ENCODE results near the gene RGL1.

The RGL1 gene

GRCh38 chr1:183934314-183934713 lies 129.4 kb downstream of the RGL1 start:
- 91 to 93% methylated on average over 5 to 6 of the region's 6 CpGs for WGBS, 2 experiments (ENCODE audit: insufficient coverage in 2 of 2)
- H3K36me3 ChIP-seq (ENCODE audit: control insufficient read depth, insufficient read depth, low read length), result peaks cover 7% of the 10 kb centered on the region

DNA sequence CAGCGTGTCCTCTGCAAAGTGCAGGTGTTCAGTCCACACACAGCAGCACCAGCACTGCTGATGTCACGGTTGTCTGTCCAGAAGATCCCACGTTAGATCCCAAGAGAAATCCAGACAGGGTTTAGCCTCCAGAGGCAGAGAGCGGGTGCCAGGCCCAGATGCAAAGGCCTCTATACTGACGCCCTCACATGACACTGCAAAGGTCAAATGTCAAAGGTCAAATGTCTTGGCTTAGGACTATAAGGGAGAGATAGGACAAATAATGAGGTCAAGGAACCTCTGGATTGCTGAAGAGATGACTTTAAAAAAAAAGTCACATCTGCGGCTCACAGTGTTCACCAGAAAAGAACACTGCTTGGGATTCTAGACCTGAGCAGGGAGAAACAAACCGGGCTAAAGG lies 131.1 kb downstream of the RGL1 start:
- Histone ChIP-seq H3K4me3 (ENCODE audit: extremely low read depth, insufficient read depth, low read length, poor library complexity, severe bottlenecking) (no peak overlapping the region), H3K36me3 (ENCODE audit: control insufficient read depth, insufficient read depth, low read length) (no peaks in the 10 kb centered on the region), H3K4me1 (ENCODE audit: control insufficient read depth, insufficient read depth, low read length, poor library complexity, severe bottlenecking) (no peaks in the 10 kb centered on the region), H3K27ac (ENCODE audit: low read depth, low read length, severe bottlenecking) (no peak overlapping the region), H3K9me3 (ENCODE audit: control insufficient read depth, low read length) (no peaks in the 10 kb centered on the region)
- 91 to 95% methylated on average over 6 of the region's 7 CpGs for WGBS, 2 experiments (ENCODE audit: insufficient coverage in 2 of 2)

More at GRCh38 chr1:183934314-183934713, 129.4 kb downstream of the RGL1 start:
- Histone ChIP-seq H3K27ac (ENCODE audit: low read depth, low read length, severe bottlenecking) (no peak overlapping the region), H3K4me3 (ENCODE audit: extremely low read depth, insufficient read depth, low read length, poor library complexity, severe bottlenecking) (no peak overlapping the region), H3K4me1 (ENCODE audit: control insufficient read depth, insufficient read depth, low read length, poor library complexity, severe bottlenecking) (no peaks in the 10 kb centered on the region), H3K9me3 (ENCODE audit: control insufficient read depth, low read length) (no peaks in the 10 kb centered on the region)

GRCh38 chr1:183936791-183937190 lies 131.9 kb downstream of the RGL1 start:
- H3K27ac ChIP-seq (ENCODE audit: low read depth, low read length, severe bottlenecking), result no peak overlapping the region
- no peak overlapping the region for H3K4me3 ChIP-seq (ENCODE audit: extremely low read depth, insufficient read depth, low read length, poor library complexity, severe bottlenecking)
- 92 to 100% methylated on average over 2 to 5 of the region's 7 CpGs for WGBS, 2 experiments (ENCODE audit: insufficient coverage in 2 of 2)
- H3K36me3 ChIP-seq (ENCODE audit: control insufficient read depth, insufficient read depth, low read length), result no peaks in the 10 kb centered on the region
- H3K4me1 ChIP-seq (ENCODE audit: control insufficient read depth, insufficient read depth, low read length, poor library complexity, severe bottlenecking), result no peaks in the 10 kb centered on the region
- no peaks in the 10 kb centered on the region for H3K9me3 ChIP-seq (ENCODE audit: control insufficient read depth, low read length)

DNA sequence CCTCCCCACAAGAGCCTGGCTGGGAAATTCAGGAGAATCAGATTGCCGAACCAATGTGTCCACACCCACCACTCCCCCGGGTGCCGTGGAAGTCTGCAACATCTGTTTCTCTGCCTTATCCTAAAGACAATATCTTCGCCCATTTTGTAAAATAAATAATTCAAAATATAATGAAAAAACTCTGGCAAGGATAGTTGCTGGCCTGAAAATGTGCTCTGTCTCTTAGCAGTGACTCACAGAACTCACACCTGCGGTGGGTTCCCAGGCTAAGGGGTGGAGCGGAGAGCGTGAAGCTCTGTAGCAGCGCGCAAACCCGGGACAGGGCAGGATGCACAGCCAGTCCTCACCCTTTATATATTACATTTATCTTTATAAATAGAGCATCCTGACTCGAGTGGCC lies 132.7 kb downstream of the RGL1 start:
- no peaks in the 10 kb centered on the region for H3K9me3 ChIP-seq (ENCODE audit: control insufficient read depth, low read length)
- H3K4me1 ChIP-seq (ENCODE audit: control insufficient read depth, insufficient read depth, low read length, poor library complexity, severe bottlenecking), result no peaks in the 10 kb centered on the region
- H3K4me3 ChIP-seq (ENCODE audit: extremely low read depth, insufficient read depth, low read length, poor library complexity, severe bottlenecking), result no peak overlapping the region
- no peak overlapping the region for H3K27ac ChIP-seq (ENCODE audit: low read depth, low read length, severe bottlenecking)
- 89 to 100% methylated on average over 2 to 3 of the region's 11 CpGs for WGBS, 2 experiments (ENCODE audit: insufficient coverage in 2 of 2)
- no peaks in the 10 kb centered on the region for H3K36me3 ChIP-seq (ENCODE audit: control insufficient read depth, insufficient read depth, low read length)

DNA sequence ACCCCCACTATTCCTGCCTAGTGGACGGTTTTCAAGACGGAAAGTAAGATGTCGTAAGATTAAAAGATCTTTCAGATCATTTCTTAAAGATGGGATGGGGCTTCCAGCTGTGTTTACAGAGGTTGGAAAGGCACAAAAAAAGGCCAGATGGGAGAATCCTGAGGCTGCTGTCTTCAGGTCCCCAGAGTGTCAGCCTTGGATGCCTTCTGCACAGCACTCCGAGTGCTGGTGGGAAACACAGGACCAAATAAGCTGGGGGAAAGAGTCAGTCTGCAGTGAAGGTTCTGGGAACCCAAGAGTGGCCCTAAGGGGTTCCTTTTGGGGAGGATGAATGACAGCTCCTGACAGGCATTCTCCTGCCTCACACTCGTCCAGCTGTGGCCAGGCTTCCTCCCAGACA lies 136.1 kb downstream of the RGL1 start:
- Histone ChIP-seq H3K27ac (ENCODE audit: low read depth, low read length, severe bottlenecking) (no peak overlapping the region), H3K36me3 (ENCODE audit: control insufficient read depth, insufficient read depth, low read length) (no peaks in the 10 kb centered on the region), H3K4me1 (ENCODE audit: control insufficient read depth, insufficient read depth, low read length, poor library complexity, severe bottlenecking) (peaks cover 14% of the 10 kb centered on the region), H3K9me3 (ENCODE audit: control insufficient read depth, low read length) (no peaks in the 10 kb centered on the region), H3K4me3 (ENCODE audit: extremely low read depth, insufficient read depth, low read length, poor library complexity, severe bottlenecking) (no peak overlapping the region)
- 83 to 100% methylated on average over 2 to 3 of the region's 5 CpGs for WGBS, 2 experiments (ENCODE audit: insufficient coverage in 2 of 2)

GRCh38 chr1:183942933-183943693 lies 138.2 kb downstream of the RGL1 start:
- H3K36me3 ChIP-seq (ENCODE audit: control insufficient read depth, insufficient read depth, low read length), result no peaks in the 10 kb centered on the region
- 51 to 67% methylated on average over 4 to 5 of the region's 5 CpGs for WGBS, 2 experiments (ENCODE audit: insufficient coverage in 2 of 2)
- H3K9me3 ChIP-seq (ENCODE audit: control insufficient read depth, low read length), result no peaks in the 10 kb centered on the region
- H3K27ac ChIP-seq (ENCODE audit: low read depth, low read length, severe bottlenecking), result peak overlapping the region; percentile 19
- H3K4me3 ChIP-seq (ENCODE audit: extremely low read depth, insufficient read depth, low read length, poor library complexity, severe bottlenecking), result no peak overlapping the region
- peaks cover 14% of the 10 kb centered on the region for H3K4me1 ChIP-seq (ENCODE audit: control insufficient read depth, insufficient read depth, low read length, poor library complexity, severe bottlenecking)

DNA sequence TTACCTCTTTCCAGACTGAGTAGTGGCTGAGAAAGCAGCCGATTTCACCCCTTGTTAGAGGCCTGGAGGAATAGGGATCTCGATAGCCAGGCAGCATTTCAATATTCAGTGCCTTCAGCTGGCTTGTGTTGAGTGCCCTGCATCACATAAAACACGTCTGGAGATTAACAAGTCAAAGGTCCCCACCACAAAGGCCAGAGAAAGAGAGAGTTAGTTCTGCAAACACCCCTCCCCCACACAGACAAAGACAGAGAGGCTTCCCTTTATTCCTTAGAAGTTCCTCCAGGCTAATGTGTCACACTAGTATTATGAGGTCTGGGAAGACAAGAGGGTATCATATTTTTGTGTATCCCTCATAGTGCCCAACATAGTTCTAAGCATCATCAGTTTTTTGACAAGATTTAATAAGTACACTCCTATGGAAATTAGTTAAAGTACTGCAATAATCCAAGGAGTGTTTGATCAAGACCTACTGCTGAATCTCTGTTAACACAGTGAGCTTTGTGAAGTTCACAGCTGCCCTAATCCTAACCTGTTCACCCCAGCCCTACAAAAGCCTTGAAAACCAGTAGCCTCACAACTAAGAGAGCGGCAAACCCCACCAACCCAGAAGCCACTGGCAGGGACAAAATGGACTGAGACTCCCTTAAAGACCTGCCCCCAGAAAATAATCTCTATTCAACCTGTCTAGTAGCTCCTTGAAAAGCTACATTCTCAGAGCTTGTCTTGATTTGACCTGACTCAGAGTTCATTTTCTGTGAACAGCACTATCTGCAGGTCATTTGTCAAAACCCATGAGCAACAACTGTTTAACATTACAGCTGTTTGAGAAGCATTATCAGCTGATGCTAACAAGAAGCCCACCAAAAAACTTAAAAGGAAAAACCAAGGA lies 140.8 kb downstream of the RGL1 start:
- H3K36me3 ChIP-seq (ENCODE audit: control insufficient read depth, insufficient read depth, low read length), result no peaks in the 10 kb centered on the region
- H3K27ac ChIP-seq (ENCODE audit: low read depth, low read length, severe bottlenecking), result peak overlapping the region; percentile 68
- no peaks in the 10 kb centered on the region for H3K9me3 ChIP-seq (ENCODE audit: control insufficient read depth, low read length)
- no peak overlapping the region for H3K4me3 ChIP-seq (ENCODE audit: extremely low read depth, insufficient read depth, low read length, poor library complexity, severe bottlenecking)
- WGBS, 2 experiments (ENCODE audit: insufficient coverage in 2 of 2), result 10 to 46% methylated on average over 2 of the region's 4 CpGs
- H3K4me1 ChIP-seq (ENCODE audit: control insufficient read depth, insufficient read depth, low read length, poor library complexity, severe bottlenecking), result peaks cover 14% of the 10 kb centered on the region

DNA sequence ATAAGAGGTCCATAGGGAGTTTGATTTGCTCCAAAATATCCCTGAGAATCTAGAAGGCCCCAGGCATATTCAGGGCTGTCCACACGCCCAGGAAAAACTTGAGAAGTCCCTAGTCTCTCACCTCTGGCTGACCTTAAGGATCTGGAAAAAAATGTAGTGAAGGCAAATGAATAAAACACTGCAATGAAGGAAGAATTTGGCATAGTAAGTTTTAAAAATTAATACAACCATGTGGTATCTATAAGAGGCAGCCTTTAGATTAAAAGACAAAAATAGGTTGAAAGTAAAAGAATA lies 141.3 kb downstream of the RGL1 start:
- no peak overlapping the region for H3K4me3 ChIP-seq (ENCODE audit: extremely low read depth, insufficient read depth, low read length, poor library complexity, severe bottlenecking)
- no peaks in the 10 kb centered on the region for H3K36me3 ChIP-seq (ENCODE audit: control insufficient read depth, insufficient read depth, low read length)
- 83% methylated on average over 1 of the region's 1 CpG; no CpG with 5 or more reads in 1 of the 2 experiments for WGBS, 2 experiments (ENCODE audit: insufficient coverage in 2 of 2)
- H3K9me3 ChIP-seq (ENCODE audit: control insufficient read depth, low read length), result no peaks in the 10 kb centered on the region
- H3K27ac ChIP-seq (ENCODE audit: low read depth, low read length, severe bottlenecking), result peak overlapping the region; percentile 68
- peaks cover 14% of the 10 kb centered on the region for H3K4me1 ChIP-seq (ENCODE audit: control insufficient read depth, insufficient read depth, low read length, poor library complexity, severe bottlenecking)

GRCh38 chr1:183947988-183948387 lies 143.1 kb downstream of the RGL1 start:
- H3K4me3 ChIP-seq (ENCODE audit: extremely low read depth, insufficient read depth, low read length, poor library complexity, severe bottlenecking), result no peak overlapping the region
- no peaks in the 10 kb centered on the region for H3K36me3 ChIP-seq (ENCODE audit: control insufficient read depth, insufficient read depth, low read length)
- H3K9me3 ChIP-seq (ENCODE audit: control insufficient read depth, low read length), result no peaks in the 10 kb centered on the region
- H3K27ac ChIP-seq (ENCODE audit: low read depth, low read length, severe bottlenecking), result no peak overlapping the region
- no CpG with 5 or more reads among the region's 1 CpG for WGBS, 2 experiments (ENCODE audit: insufficient coverage in 2 of 2)
- peaks cover 12% of the 10 kb centered on the region for H3K4me1 ChIP-seq (ENCODE audit: control insufficient read depth, insufficient read depth, low read length, poor library complexity, severe bottlenecking)

- no CpG with 5 or more reads among the region's 1 CpG for WGBS, 2 experiments (ENCODE audit: insufficient coverage in 2 of 2)
These were observed 147.2 kb downstream of the RGL1 start for GRCh38 chr1:183952101-183952500.

GRCh38 chr1:183953031-183953430 lies 148.1 kb downstream of the RGL1 start:
- Histone ChIP-seq H3K4me1 (ENCODE audit: control insufficient read depth, insufficient read depth, low read length, poor library complexity, severe bottlenecking) (peaks cover 15% of the 10 kb centered on the region), H3K9me3 (ENCODE audit: control insufficient read depth, low read length) (no peaks in the 10 kb centered on the region), H3K27ac (ENCODE audit: low read depth, low read length, severe bottlenecking) (no peak overlapping the region), H3K4me3 (ENCODE audit: extremely low read depth, insufficient read depth, low read length, poor library complexity, severe bottlenecking) (no peak overlapping the region), H3K36me3 (ENCODE audit: control insufficient read depth, insufficient read depth, low read length) (no peaks in the 10 kb centered on the region)
- 61 to 73% methylated on average over 4 to 5 of the region's 5 CpGs for WGBS, 2 experiments (ENCODE audit: insufficient coverage in 2 of 2)

More at GRCh38 chr1:183952101-183952500, 147.2 kb downstream of the RGL1 start:
- Histone ChIP-seq H3K36me3 (ENCODE audit: control insufficient read depth, insufficient read depth, low read length) (no peaks in the 10 kb centered on the region), H3K9me3 (ENCODE audit: control insufficient read depth, low read length) (no peaks in the 10 kb centered on the region), H3K4me3 (ENCODE audit: extremely low read depth, insufficient read depth, low read length, poor library complexity, severe bottlenecking) (no peak overlapping the region), H3K4me1 (ENCODE audit: control insufficient read depth, insufficient read depth, low read length, poor library complexity, severe bottlenecking) (peaks cover 10% of the 10 kb centered on the region), H3K27ac (ENCODE audit: low read depth, low read length, severe bottlenecking) (no peak overlapping the region)
